ENCODE measurements around the gene FRMD1.

The FRMD1 gene

DNA sequence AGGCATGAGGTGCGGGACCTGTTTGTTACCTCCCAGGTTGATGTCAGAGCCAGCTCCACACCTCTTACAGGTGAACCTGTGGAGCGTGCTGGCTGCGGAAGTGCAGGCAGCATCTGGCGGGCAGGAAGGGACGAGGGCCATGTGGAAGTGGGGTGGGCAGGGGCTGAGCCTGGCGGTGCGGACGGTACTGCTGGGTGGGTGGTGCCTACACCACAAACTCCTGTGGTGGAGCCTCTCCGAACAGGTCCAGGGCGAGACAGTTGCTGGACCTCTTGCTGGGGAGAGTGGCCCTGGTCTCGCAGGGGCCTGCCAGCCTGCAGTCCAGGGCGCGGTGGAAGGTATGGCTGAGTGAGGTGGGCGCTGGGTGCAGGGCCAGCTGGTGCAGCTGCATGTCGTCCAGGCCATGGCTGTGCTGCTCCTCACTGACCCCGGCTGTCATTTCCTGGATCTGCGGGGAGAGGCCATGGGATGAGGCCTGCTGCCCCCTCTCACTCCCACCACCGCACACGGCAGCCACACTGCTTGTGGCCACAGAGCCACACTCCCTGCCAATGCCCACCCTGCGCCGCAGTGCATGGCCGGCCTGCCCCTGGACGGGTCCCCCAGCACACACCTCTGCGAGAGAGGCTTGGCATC is 22.0 kb downstream of the FRMD1 start:
- peaks cover 0 to 3% of the 10 kb centered on the region in 2 donors for H3K4me1 ChIP-seq (ENCODE audit: control insufficient read depth in 1 of 2, insufficient read depth in 2 of 2, low read length in 2 of 2)
- H3K9ac ChIP-seq (ENCODE audit: low read depth in 1 of 2, low read length in 2 of 2) = no peak overlapping the region
- no peak overlapping the region for H3K27ac ChIP-seq (ENCODE audit: low read depth, low read length)
- H3K27me3 ChIP-seq (ENCODE audit: control insufficient read depth in 1 of 2, insufficient read depth in 2 of 2, low read length in 2 of 2) = no peaks in the 10 kb centered on the region
- H3K36me3 ChIP-seq (ENCODE audit: control insufficient read depth in 1 of 2, insufficient read depth in 2 of 2, low read length in 2 of 2) = no peaks in the 10 kb centered on the region
- H3K9me3 ChIP-seq (ENCODE audit: control insufficient read depth in 1 of 2, low read length in 2 of 2) = no peaks in the 10 kb centered on the region
- H3K4me3 ChIP-seq (ENCODE audit: low read depth in 1 of 2, low read length in 2 of 2) = no peak overlapping the region

- Histone ChIP-seq H3K4me3 (ENCODE audit: low read depth in 1 of 2, low read length in 2 of 2) (no peak overlapping the region), H3K4me1 (ENCODE audit: control insufficient read depth in 1 of 2, insufficient read depth in 2 of 2, low read length in 2 of 2) (no peaks in the 10 kb centered on the region), H3K27ac (ENCODE audit: low read depth, low read length) (no peak overlapping the region), H3K9ac (ENCODE audit: low read depth in 1 of 2, low read length in 2 of 2) (no peak overlapping the region), H3K27me3 (ENCODE audit: control insufficient read depth in 1 of 2, insufficient read depth in 2 of 2, low read length in 2 of 2) (no peaks in the 10 kb centered on the region), H3K9me3 (ENCODE audit: control insufficient read depth in 1 of 2, low read length in 2 of 2) (no peaks in the 10 kb centered on the region), H3K36me3 (ENCODE audit: control insufficient read depth in 1 of 2, insufficient read depth in 2 of 2, low read length in 2 of 2) (no peaks in the 10 kb centered on the region)
Measured at GRCh38 chr6:168055696-168056489, 23.1 kb downstream of the FRMD1 start.

GRCh38 chr6:168054765-168055560 is 24.0 kb downstream of the FRMD1 start:
- Histone ChIP-seq H3K9ac (ENCODE audit: low read depth in 1 of 2, low read length in 2 of 2) (no peak overlapping the region), H3K27ac (ENCODE audit: low read depth, low read length) (peak overlapping the region; percentile 32), H3K27me3 (ENCODE audit: control insufficient read depth in 1 of 2, insufficient read depth in 2 of 2, low read length in 2 of 2) (no peaks in the 10 kb centered on the region), H3K9me3 (ENCODE audit: control insufficient read depth in 1 of 2, low read length in 2 of 2) (no peaks in the 10 kb centered on the region), H3K36me3 (ENCODE audit: control insufficient read depth in 1 of 2, insufficient read depth in 2 of 2, low read length in 2 of 2) (no peaks in the 10 kb centered on the region), H3K4me1 (ENCODE audit: control insufficient read depth in 1 of 2, insufficient read depth in 2 of 2, low read length in 2 of 2) (no peaks in the 10 kb centered on the region), H3K4me3 (ENCODE audit: low read depth in 1 of 2, low read length in 2 of 2) (no peak overlapping the region)

GRCh38 chr6:168053957-168054471 is 25.0 kb downstream of the FRMD1 start:
- no peaks in the 10 kb centered on the region for H3K4me1 ChIP-seq (ENCODE audit: control insufficient read depth in 1 of 2, insufficient read depth in 2 of 2, low read length in 2 of 2)
- no peaks in the 10 kb centered on the region for H3K9me3 ChIP-seq (ENCODE audit: control insufficient read depth in 1 of 2, low read length in 2 of 2)
- no peak overlapping the region for H3K4me3 ChIP-seq (ENCODE audit: low read depth in 1 of 2, low read length in 2 of 2)
- no peak overlapping the region for H3K27ac ChIP-seq (ENCODE audit: low read depth, low read length)
- H3K27me3 ChIP-seq (ENCODE audit: control insufficient read depth in 1 of 2, insufficient read depth in 2 of 2, low read length in 2 of 2) = no peaks in the 10 kb centered on the region
- H3K36me3 ChIP-seq (ENCODE audit: control insufficient read depth in 1 of 2, insufficient read depth in 2 of 2, low read length in 2 of 2) = no peaks in the 10 kb centered on the region
- no peak overlapping the region for H3K9ac ChIP-seq (ENCODE audit: low read depth in 1 of 2, low read length in 2 of 2)

DNA sequence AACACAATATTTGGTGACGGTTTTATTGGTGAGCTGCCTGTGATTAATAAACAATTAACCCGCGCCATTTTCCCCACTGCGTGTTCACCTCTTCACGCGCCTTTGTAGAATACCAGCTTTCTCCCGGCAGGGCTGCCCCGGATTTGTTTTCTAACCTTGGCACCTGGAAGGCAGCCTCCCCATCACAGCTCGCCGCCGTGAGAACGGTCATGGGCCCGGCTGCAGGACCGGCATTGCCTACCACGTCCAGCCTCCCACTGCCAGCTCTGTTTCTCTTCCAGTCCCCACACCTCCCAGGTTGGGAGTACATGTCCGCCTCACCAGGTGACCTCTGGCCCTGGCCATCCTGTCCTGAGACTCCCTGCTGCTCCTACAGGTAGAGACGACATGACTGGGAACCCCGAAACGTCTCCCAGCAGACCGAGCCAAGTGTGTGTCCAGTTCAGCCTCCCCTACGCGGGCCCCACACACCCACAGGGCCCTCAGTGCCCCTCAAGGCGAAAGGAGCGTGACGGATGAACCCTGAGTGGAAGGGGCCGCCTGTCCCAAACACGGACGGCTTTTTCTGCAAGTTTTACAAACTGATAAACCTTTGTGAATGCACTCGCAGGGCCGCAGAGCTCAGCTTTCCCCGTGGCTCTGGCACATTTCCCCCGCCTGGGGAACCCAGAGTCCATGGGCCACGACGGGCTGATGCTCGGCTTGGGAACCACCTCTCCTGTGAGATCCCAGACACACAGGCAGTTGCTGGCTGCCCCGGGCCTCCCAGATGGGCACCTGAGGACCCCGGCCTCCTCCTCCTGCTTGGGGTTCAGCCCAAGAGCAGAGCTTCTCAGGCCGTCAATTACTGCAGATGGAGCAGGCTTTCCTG is 25.7 kb downstream of the FRMD1 start:
- Histone ChIP-seq H3K4me3 (ENCODE audit: low read depth in 1 of 2, low read length in 2 of 2) (no peak overlapping the region), H3K9me3 (ENCODE audit: control insufficient read depth in 1 of 2, low read length in 2 of 2) (no peaks in the 10 kb centered on the region), H3K27ac (ENCODE audit: low read depth, low read length) (no peak overlapping the region), H3K27me3 (ENCODE audit: control insufficient read depth in 1 of 2, insufficient read depth in 2 of 2, low read length in 2 of 2) (no peaks in the 10 kb centered on the region), H3K4me1 (ENCODE audit: control insufficient read depth in 1 of 2, insufficient read depth in 2 of 2, low read length in 2 of 2) (no peaks in the 10 kb centered on the region), H3K9ac (ENCODE audit: low read depth in 1 of 2, low read length in 2 of 2) (no peak overlapping the region), H3K36me3 (ENCODE audit: control insufficient read depth in 1 of 2, insufficient read depth in 2 of 2, low read length in 2 of 2) (no peaks in the 10 kb centered on the region)

DNA sequence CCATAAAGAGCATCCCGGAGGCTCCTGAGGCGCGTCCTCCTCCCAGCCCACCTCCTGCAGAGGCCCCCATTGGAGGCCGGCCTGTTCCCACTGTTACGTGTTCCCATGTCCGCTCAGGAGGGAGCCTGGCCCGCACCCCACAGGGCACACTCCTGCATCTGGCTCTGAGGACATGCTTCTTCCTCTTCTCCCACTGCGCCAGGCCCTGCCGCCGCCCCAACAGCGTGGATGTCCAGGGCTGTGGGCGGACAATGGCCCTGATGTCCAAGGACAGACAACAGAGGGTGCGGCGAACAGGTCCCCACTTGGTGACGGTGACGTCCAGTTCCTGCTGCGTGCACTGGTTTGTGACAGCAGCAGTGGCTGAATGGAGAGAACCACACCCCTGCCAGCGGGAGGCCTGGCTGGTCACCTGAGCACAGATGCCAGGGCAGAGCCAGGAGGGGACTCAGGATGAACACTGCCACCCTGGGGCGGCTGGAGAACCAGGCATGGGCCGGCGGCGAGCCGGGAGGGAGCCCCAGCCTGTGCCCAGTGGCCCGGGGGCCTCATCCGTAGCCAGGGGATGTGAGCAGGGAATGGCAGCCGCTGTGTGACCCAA is 26.6 kb downstream of the FRMD1 start:
- Histone ChIP-seq H3K36me3 (ENCODE audit: control insufficient read depth in 1 of 2, insufficient read depth in 2 of 2, low read length in 2 of 2) (no peaks in the 10 kb centered on the region), H3K9me3 (ENCODE audit: control insufficient read depth in 1 of 2, low read length in 2 of 2) (no peaks in the 10 kb centered on the region), H3K27me3 (ENCODE audit: control insufficient read depth in 1 of 2, insufficient read depth in 2 of 2, low read length in 2 of 2) (no peaks in the 10 kb centered on the region), H3K4me1 (ENCODE audit: control insufficient read depth in 1 of 2, insufficient read depth in 2 of 2, low read length in 2 of 2) (no peaks in the 10 kb centered on the region), H3K4me3 (ENCODE audit: low read depth in 1 of 2, low read length in 2 of 2) (no peak overlapping the region), H3K9ac (ENCODE audit: low read depth in 1 of 2, low read length in 2 of 2) (no peak overlapping the region), H3K27ac (ENCODE audit: low read depth, low read length) (no peak overlapping the region)

GRCh38 chr6:168051648-168052047 is 27.4 kb downstream of the FRMD1 start:
- no peak overlapping the region for H3K9ac ChIP-seq (ENCODE audit: low read depth in 1 of 2, low read length in 2 of 2)
- H3K4me3 ChIP-seq (ENCODE audit: low read depth in 1 of 2, low read length in 2 of 2) = no peak overlapping the region
- no peaks in the 10 kb centered on the region for H3K4me1 ChIP-seq (ENCODE audit: control insufficient read depth in 1 of 2, insufficient read depth in 2 of 2, low read length in 2 of 2)
- no peaks in the 10 kb centered on the region for H3K9me3 ChIP-seq (ENCODE audit: control insufficient read depth in 1 of 2, low read length in 2 of 2)
- no peaks in the 10 kb centered on the region for H3K27me3 ChIP-seq (ENCODE audit: control insufficient read depth in 1 of 2, insufficient read depth in 2 of 2, low read length in 2 of 2)
- H3K36me3 ChIP-seq (ENCODE audit: control insufficient read depth in 1 of 2, insufficient read depth in 2 of 2, low read length in 2 of 2) = no peaks in the 10 kb centered on the region
- no peak overlapping the region for H3K27ac ChIP-seq (ENCODE audit: low read depth, low read length)

DNA sequence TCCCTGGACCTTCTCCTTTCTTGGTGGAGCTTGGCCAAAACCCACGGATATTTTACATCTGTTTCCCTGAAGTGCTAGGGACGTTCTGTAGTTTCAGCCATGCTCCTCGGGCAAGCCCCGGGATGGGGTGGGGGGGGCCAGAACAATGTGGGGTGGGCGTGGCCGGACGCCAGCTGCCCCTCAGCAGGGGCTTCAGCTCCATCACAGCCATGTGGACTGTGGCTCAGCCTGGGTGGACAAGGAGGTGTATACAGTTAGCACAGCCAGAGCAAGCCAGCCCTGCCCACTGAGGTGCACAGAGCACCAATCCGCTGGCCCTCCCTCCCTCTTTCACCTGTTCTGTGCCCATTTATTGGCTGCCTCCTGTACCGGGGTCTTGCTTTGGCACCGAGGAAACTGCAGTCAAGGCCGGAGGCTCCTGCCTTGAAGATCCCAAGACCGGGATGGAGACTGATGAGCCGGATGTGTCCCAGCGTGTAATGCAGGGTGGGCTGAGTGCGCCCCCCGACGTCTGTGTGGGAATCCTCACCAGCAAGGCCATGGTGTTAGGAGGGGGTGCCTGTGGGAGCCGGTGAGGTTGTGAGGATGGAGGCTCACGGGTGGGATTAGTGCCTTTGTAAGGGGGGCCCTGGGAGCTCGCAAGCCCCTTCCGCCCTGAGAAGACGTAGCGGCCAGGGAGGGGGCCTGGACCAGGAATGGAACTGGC is 28.0 kb downstream of the FRMD1 start:
- no peaks in the 10 kb centered on the region for H3K27me3 ChIP-seq (ENCODE audit: control insufficient read depth in 1 of 2, insufficient read depth in 2 of 2, low read length in 2 of 2)
- no peak overlapping the region for H3K9ac ChIP-seq (ENCODE audit: low read depth in 1 of 2, low read length in 2 of 2)
- no peaks in the 10 kb centered on the region for H3K9me3 ChIP-seq (ENCODE audit: control insufficient read depth in 1 of 2, low read length in 2 of 2)
- no peaks in the 10 kb centered on the region for H3K4me1 ChIP-seq (ENCODE audit: control insufficient read depth in 1 of 2, insufficient read depth in 2 of 2, low read length in 2 of 2)
- no peak overlapping the region for H3K27ac ChIP-seq (ENCODE audit: low read depth, low read length)
- no peaks in the 10 kb centered on the region for H3K36me3 ChIP-seq (ENCODE audit: control insufficient read depth in 1 of 2, insufficient read depth in 2 of 2, low read length in 2 of 2)
- H3K4me3 ChIP-seq (ENCODE audit: low read depth in 1 of 2, low read length in 2 of 2) = no peak overlapping the region

Measured in duodenal mucosa (tissue), 2 donors.